PFSK-1 (cell line): ENCODE data around the gene PREP.

Experiments used
- FOXP2 ChIP-seq: optimal IDR thresholded peaks from 2 replicates; pipeline ENCODE3; 2011; ENCODE audit warnings: borderline replicate concordance, control low read depth, inconsistent platforms; ENCODE audit not compliant: insufficient read depth; ENCODE audit errors: extremely low read length, extremely low read depth
- POLR2AphosphoS5 ChIP-seq: IDR thresholded peaks from 2 replicates; pipeline ENCODE4 v1.6.1; 2012; ENCODE audit warnings: low read depth, mild to moderate bottlenecking, control low read depth, low read length, moderate library complexity
- REST ChIP-seq, 2 experiments: IDR thresholded peaks; 2 replicates each; pipeline versions ENCODE4 v1.6.1 to v1.8.0; 2011 to 2012; ENCODE audit warnings: low read depth in 2 of 2, low read length in 2 of 2, control low read depth in 1 of 2, inconsistent platforms in 1 of 2, mild to moderate bottlenecking in 1 of 2, moderate library complexity in 1 of 2; ENCODE audit not compliant: insufficient read depth in 1 of 2
- SIN3A ChIP-seq: IDR thresholded peaks from 2 replicates; pipeline ENCODE4 v1.6.1; 2012; ENCODE audit warnings: mild to moderate bottlenecking, low read length, moderate library complexity, borderline replicate concordance; ENCODE audit not compliant: insufficient read depth
- TAF1 ChIP-seq: IDR thresholded peaks from 2 replicates; pipeline ENCODE4 v1.6.1; 2012; ENCODE audit warnings: low read length, control low read depth, borderline replicate concordance; ENCODE audit not compliant: insufficient read depth

Gene PREP

GRCh38 chr6:105282631-105283585, 120.0 kb downstream of the PREP start:
- no peak for TF ChIP-seq SIN3A
- TF ChIP-seq FOXP2, result no peak
- TF ChIP-seq POLR2AphosphoS5, result no peak
- TF ChIP-seq TAF1, result no peak
- TF ChIP-seq REST (IDR thresholded peaks at IDR 0.05; ENCODE audit: insufficient read depth in 1 of 2, low read depth in 2 of 2, low read length in 2 of 2), result no peak

- no peak for TF ChIP-seq POLR2AphosphoS5
- no peak for TF ChIP-seq TAF1
- TF ChIP-seq FOXP2, result no peak
- no peak for TF ChIP-seq REST (IDR thresholded peaks at IDR 0.05; ENCODE audit: insufficient read depth in 1 of 2, low read depth in 2 of 2, low read length in 2 of 2)
These were observed 122.8 kb downstream of the PREP start for GRCh38 chr6:105280033-105280432.

GRCh38 chr6:105279463-105279862, 123.4 kb downstream of the PREP start:
- no peak for TF ChIP-seq FOXP2
- TF ChIP-seq SIN3A, result no peak
- TF ChIP-seq REST (IDR thresholded peaks at IDR 0.05; ENCODE audit: insufficient read depth in 1 of 2, low read depth in 2 of 2, low read length in 2 of 2), result no peak

DNA sequence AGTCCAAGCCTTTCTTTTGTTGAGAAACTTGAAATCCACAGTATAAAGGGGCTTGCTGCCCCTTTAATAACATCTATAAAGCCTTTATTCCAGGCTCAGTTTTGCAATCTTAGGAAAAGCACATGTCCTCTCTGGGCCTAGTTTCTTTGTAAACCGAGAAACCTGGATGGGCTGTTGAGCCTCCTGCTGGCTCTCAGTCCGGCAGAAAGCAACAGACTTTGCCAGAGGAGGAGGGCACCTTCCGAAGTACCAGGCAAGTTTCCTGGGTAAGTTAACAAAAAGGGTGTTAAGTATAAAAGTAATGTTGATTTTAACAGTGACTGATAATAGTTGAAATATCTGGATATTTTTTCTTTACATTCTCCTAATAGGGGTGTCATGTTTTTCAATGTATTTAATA, 124.1 kb downstream of the PREP start:
- TF ChIP-seq SIN3A, result no peak
- TF ChIP-seq POLR2AphosphoS5, result no peak

DNA sequence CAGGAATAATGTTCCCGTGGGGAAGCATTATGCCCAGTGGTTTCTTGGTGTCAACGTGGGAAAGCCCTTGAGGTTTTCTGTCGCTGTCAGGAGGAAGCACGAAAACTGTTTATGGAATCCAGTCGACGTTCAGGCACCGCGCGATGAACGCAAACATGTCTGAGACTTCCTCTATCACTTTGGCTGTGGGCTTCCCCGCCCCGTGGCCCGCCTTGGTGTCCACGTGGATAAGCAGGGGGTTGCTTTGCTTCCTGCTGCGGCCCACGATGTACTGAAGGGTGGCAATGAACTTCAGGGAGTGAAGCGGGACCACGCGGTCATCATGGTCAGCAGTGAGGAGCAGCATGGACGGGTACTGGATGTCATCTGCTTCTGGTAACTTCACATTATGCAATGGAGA, 124.8 kb downstream of the PREP start:
- TF ChIP-seq TAF1, result no peak
- no peak for TF ChIP-seq FOXP2
- TF ChIP-seq SIN3A, result no peak
- no peak for TF ChIP-seq REST (IDR thresholded peaks at IDR 0.05; ENCODE audit: insufficient read depth in 1 of 2, low read depth in 2 of 2, low read length in 2 of 2)
- TF ChIP-seq POLR2AphosphoS5, result no peak
